Neuronal stem cell (in vitro differentiated cells): Measurements from ENCODE around the gene AGAP1.
A peak's percentile ranks its signal among the peaks of the same experiment; 100 is the strongest.

Experiments used
- DNase-seq: peaks from one replicate; pipeline ENCODE4 v3.0.0-alpha.2; 2013; ENCODE audit warnings: low spot score
- H2AFZ ChIP-seq: one replicate; pipeline ENCODE4 v1.6.1; 2013; ENCODE audit warnings: mild to moderate bottlenecking, low read length, inconsistent platforms
- H2AK5ac ChIP-seq: 2 replicates; pipeline ENCODE4 v1.6.1; 2013; ENCODE audit warnings: low read depth, mild to moderate bottlenecking, inconsistent platforms, low read length, moderate library complexity, mixed read lengths
- H2BK120ac ChIP-seq: 2 replicates; pipeline ENCODE4 v1.6.1; 2013; ENCODE audit warnings: low read depth, mild to moderate bottlenecking, inconsistent platforms, low read length, moderate library complexity, mixed read lengths
- H2BK12ac ChIP-seq: one replicate; pipeline ENCODE4 v1.6.1; 2013; ENCODE audit warnings: low read length, inconsistent platforms
- H2BK15ac ChIP-seq: 2 replicates; pipeline ENCODE4 v1.6.1; 2013; ENCODE audit warnings: mild to moderate bottlenecking, low read length, inconsistent platforms, mixed read lengths
- H2BK5ac ChIP-seq: one replicate; pipeline ENCODE4 v1.6.1; 2013; ENCODE audit warnings: inconsistent platforms, mild to moderate bottlenecking, low read length, moderate library complexity
- H3K14ac ChIP-seq: one replicate; pipeline ENCODE4 v1.6.1; 2013; ENCODE audit warnings: low read length, inconsistent platforms
- H3K18ac ChIP-seq: 2 replicates; pipeline ENCODE4 v1.6.1; 2013; ENCODE audit warnings: low read length, inconsistent platforms
- H3K23ac ChIP-seq: 2 replicates; pipeline ENCODE4 v1.6.1; 2013; ENCODE audit warnings: low read depth, mild to moderate bottlenecking, mixed read lengths, low read length, inconsistent platforms; ENCODE audit not compliant: poor library complexity
- H3K27ac ChIP-seq: replicated peaks from 3 replicates; pipeline ENCODE4 v1.5.1; 2013; ENCODE audit warnings: low read length, inconsistent platforms
- H3K27me3 ChIP-seq, 3 experiments: 2 replicates each; pipeline ENCODE4 v1.6.1; 2013; ENCODE audit warnings: low read length in 3 of 3, mild to moderate bottlenecking in 2 of 3, inconsistent platforms in 1 of 3, low read depth in 1 of 3, mixed read lengths in 1 of 3, moderate library complexity in 1 of 3; ENCODE audit not compliant: control insufficient read depth in 3 of 3, insufficient read depth in 3 of 3
- H3K36me3 ChIP-seq, 2 donors: replicated peaks in 1 of 2; 2 replicates each; pipeline ENCODE4 v1.6.1; 2013; ENCODE audit warnings: low read length in 2 of 2; ENCODE audit not compliant: control insufficient read depth in 2 of 2, insufficient read depth in 2 of 2
- H3K4ac ChIP-seq: 2 replicates; pipeline ENCODE4 v1.6.1; 2013; ENCODE audit warnings: inconsistent platforms, mild to moderate bottlenecking, low read length, moderate library complexity
- H3K4me1 ChIP-seq, 2 donors: 1 replicate in 1 of 2; 2 replicates in 1 of 2; pipeline ENCODE4 v1.6.1; 2013; ENCODE audit warnings: low read length in 2 of 2, low read depth in 1 of 2; ENCODE audit not compliant: control insufficient read depth in 2 of 2, insufficient read depth in 1 of 2
- H3K4me2 ChIP-seq: one replicate; pipeline ENCODE4 v1.6.1; 2013; ENCODE audit warnings: mild to moderate bottlenecking, low read length, inconsistent platforms; ENCODE audit not compliant: insufficient read depth, poor library complexity, severe bottlenecking
- H3K4me3 ChIP-seq, 2 donors: 2 replicates each; pipeline ENCODE4 v1.5.1; 2013; ENCODE audit warnings: low read length in 2 of 2, mild to moderate bottlenecking in 2 of 2, inconsistent platforms in 1 of 2, moderate library complexity in 1 of 2
- H3K79me1 ChIP-seq: one replicate; pipeline ENCODE4 v1.6.1; 2013; ENCODE audit warnings: low read depth, mild to moderate bottlenecking, inconsistent platforms, low read length, moderate library complexity
- H3K9ac ChIP-seq: one replicate; pipeline ENCODE4 v1.6.1; 2013; ENCODE audit warnings: mild to moderate bottlenecking, low read depth, low read length, inconsistent platforms; ENCODE audit not compliant: poor library complexity
- H3K9me3 ChIP-seq, 2 donors: replicated peaks in 1 of 2; 2 replicates each; pipeline versions ENCODE3 to v1.6.1; 2013; ENCODE audit warnings: low read length in 2 of 2, mild to moderate bottlenecking in 2 of 2, inconsistent platforms in 1 of 2, low read depth in 1 of 2, mixed read lengths in 1 of 2, moderate library complexity in 1 of 2; ENCODE audit not compliant: control insufficient read depth in 2 of 2, insufficient read depth in 1 of 2
- H4K8ac ChIP-seq: one replicate; pipeline ENCODE4 v1.6.1; 2013; ENCODE audit warnings: low read depth, mild to moderate bottlenecking, inconsistent platforms, low read length, moderate library complexity
- H4K91ac ChIP-seq: one replicate; pipeline ENCODE4 v1.6.1; 2013; ENCODE audit warnings: low read length, low read depth, mild to moderate bottlenecking, inconsistent platforms; ENCODE audit not compliant: poor library complexity
- WGBS, 2 donors: extraction: QIAGEN DNeasy Blood & Tissue Kit; methylation state at CpG; one replicate each; pipeline ENCODE4 v1.1.7; 2013; ENCODE audit warnings: missing lambda C conversion rate in 2 of 2, mixed read lengths in 1 of 2; ENCODE audit not compliant: insufficient read length in 2 of 2, insufficient replicate concordance in 1 of 2; ENCODE audit errors: extremely low coverage in 2 of 2; 5-methylcytosine and 5-hydroxymethylcytosine counted together

AGAP1 gene

GRCh38 chr2:235521844-235522243, 28.0 kb downstream of the AGAP1 start:
- Histone ChIP-seq H3K23ac (no peak overlapping the region), H4K91ac (no peak overlapping the region), H2AK5ac (no peak overlapping the region), H2BK12ac (no peak overlapping the region), H3K14ac (no peak overlapping the region), H3K79me1 (peaks cover 6% of the 10 kb centered on the region), H3K9me3 (peaks cover 0 to 14% of the 10 kb centered on the region in 2 donors), H4K8ac (no peak overlapping the region), H3K4me1 (peaks cover 0 to 6% of the 10 kb centered on the region in 2 donors), H3K27me3 (no peaks in the 10 kb centered on the region), H3K4ac (no peak overlapping the region), H3K9ac (no peak overlapping the region), H2BK15ac (no peak overlapping the region), H3K36me3 (no peaks in the 10 kb centered on the region), H2AFZ (no peak overlapping the region), H3K18ac (no peak overlapping the region), H2BK5ac (no peak overlapping the region), H2BK120ac (no peak overlapping the region), H3K4me2 (no peak overlapping the region), H3K4me3 (no peak overlapping the region), H3K27ac (no peak overlapping the region)
- WGBS, 2 donors: no CpG with 5 or more reads among the region's 6 CpGs
- DNase-seq: no peak

DNA sequence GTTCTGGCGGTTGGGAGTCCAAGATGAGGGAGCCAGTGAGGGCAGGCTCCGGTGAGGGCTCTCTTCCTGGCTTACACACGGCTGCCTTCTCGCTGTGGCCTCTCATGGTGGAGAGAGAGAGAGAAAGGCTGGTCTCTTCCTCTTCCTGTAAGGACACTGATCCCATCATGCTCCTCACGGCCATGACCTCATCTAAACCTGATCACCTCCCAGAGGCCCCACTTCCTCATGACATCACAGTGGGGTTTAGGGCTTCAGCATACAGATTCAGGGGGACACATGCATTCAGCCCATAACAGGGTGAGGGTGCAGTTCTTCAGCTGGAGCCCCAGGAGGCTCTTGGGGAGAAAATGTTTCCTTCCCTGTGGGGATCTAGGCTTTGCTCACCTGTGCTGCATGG, 29.2 kb downstream of the AGAP1 start:
- H3K18ac ChIP-seq: peak overlapping the region; percentile 40
- H3K27me3 ChIP-seq: no peaks in the 10 kb centered on the region
- no peak overlapping the region for H2BK15ac ChIP-seq
- no peak overlapping the region for H2BK5ac ChIP-seq
- WGBS, 2 donors: no CpG with 5 or more reads among the region's 5 CpGs
- no peak for DNase-seq
- H3K4me2 ChIP-seq: no peak overlapping the region
- H3K27ac ChIP-seq: no peak overlapping the region
- H3K4me1 ChIP-seq: peaks cover 0 to 6% of the 10 kb centered on the region in 2 donors
- H3K4me3 ChIP-seq: no peak overlapping the region
- H2BK12ac ChIP-seq: no peak overlapping the region
- no peaks in the 10 kb centered on the region for H3K36me3 ChIP-seq
- H3K9ac ChIP-seq: no peak overlapping the region
- H3K9me3 ChIP-seq: peaks cover 0 to 13% of the 10 kb centered on the region in 2 donors
- H4K8ac ChIP-seq: no peak overlapping the region
- H3K4ac ChIP-seq: no peak overlapping the region
- H3K23ac ChIP-seq: no peak overlapping the region
- no peak overlapping the region for H4K91ac ChIP-seq
- no peak overlapping the region for H2AFZ ChIP-seq
- H3K79me1 ChIP-seq: peaks cover 3% of the 10 kb centered on the region
- H2AK5ac ChIP-seq: no peak overlapping the region
- no peak overlapping the region for H3K14ac ChIP-seq
- no peak overlapping the region for H2BK120ac ChIP-seq

DNA sequence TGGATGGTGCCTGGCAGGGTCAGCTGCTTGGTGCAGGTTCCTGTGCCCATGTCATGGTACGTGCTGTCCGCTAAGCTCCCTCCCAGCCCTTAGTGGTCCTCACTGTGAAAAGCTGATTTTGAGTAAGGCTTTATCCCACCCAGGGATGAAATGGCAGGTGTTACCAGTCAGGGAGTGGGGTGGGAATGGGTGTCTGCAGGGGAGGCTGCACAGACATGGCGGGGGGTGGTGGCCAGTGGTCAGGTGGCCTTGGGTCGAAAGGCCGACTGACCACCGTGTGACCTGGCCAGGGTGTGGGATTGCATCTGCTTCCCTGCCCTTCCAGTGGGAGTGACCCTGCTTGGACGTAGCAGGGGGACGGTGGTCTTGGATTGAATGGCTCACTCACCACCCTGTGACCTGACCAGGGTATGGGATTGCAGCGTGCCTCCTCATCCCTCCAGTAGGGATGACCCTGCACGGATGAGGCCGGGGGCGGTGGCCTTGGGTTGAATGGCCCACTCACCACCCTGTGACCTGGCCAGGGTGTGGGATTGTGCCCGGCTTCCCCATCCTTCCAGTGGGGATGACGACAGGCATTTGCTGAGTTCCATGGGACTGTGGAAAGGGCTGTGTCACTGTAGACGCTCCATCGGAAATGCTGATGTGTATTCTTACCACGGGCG, 29.8 kb downstream of the AGAP1 start:
- Histone ChIP-seq H3K27me3 (no peaks in the 10 kb centered on the region), H2BK120ac (no peak overlapping the region), H4K8ac (no peak overlapping the region), H3K27ac (no peak overlapping the region), H3K18ac (peak overlapping the region; percentile 59), H3K4ac (no peak overlapping the region), H3K4me1 (peaks cover 0 to 8% of the 10 kb centered on the region in 2 donors), H3K4me2 (no peak overlapping the region), H2AK5ac (peak overlapping the region; percentile 29), H2BK12ac (no peak overlapping the region), H3K14ac (no peak overlapping the region), H2BK15ac (peak overlapping the region; percentile 54), H3K23ac (peak overlapping the region; percentile 6), H4K91ac (no peak overlapping the region), H3K79me1 (peaks cover 3% of the 10 kb centered on the region), H3K9ac (no peak overlapping the region), H3K4me3 (no peak overlapping the region), H3K36me3 (no peaks in the 10 kb centered on the region), H3K9me3 (peaks cover 0 to 13% of the 10 kb centered on the region in 2 donors), H2BK5ac (no peak overlapping the region), H2AFZ (no peak overlapping the region)
- no CpG with 5 or more reads among the region's 18 CpGs for WGBS, 2 donors
- DNase-seq: no peak

DNA sequence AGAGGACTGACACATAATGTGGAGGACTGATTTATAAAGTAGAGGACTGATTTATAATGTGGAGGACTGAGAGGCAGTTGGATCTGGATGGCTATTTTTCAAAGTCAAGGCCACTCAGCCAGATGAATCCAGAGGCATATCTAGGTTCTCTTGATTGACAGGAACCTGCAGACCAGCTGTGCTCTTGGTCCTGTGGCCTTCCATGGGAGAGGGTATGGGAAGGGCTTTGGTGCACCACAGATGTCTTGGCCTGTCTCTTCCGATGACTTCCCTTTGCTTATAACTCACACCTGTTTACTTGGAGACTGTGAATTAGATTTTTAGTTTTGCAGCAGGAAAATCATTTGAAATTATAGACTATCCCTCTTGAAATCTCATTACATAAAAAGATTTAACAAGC, 32.3 kb downstream of the AGAP1 start:
- no peak for DNase-seq
- Histone ChIP-seq H4K91ac (no peak overlapping the region), H3K27me3 (no peaks in the 10 kb centered on the region), H3K27ac (no peak overlapping the region), H3K79me1 (peaks cover 3% of the 10 kb centered on the region), H3K9me3 (peaks cover 2 to 11% of the 10 kb centered on the region in 2 donors), H3K36me3 (no peaks in the 10 kb centered on the region), H3K9ac (no peak overlapping the region), H2AK5ac (no peak overlapping the region), H3K18ac (no peak overlapping the region), H3K4me3 (no peak overlapping the region), H3K4me2 (no peak overlapping the region), H3K14ac (no peak overlapping the region), H3K23ac (no peak overlapping the region), H3K4me1 (peaks cover 0 to 7% of the 10 kb centered on the region in 2 donors), H2BK15ac (no peak overlapping the region), H2BK5ac (no peak overlapping the region), H2BK120ac (no peak overlapping the region), H4K8ac (no peak overlapping the region), H3K4ac (no peak overlapping the region), H2AFZ (no peak overlapping the region), H2BK12ac (no peak overlapping the region)
- WGBS, 2 donors: no CpG with 5 or more reads among the region's 1 CpG
